SIG-M5 (cell line): ENCODE results near the gene RFC4.
"Not testable (repeated sequence)": the region's sequence is repeated elsewhere in the genome, so short reads cannot be mapped to it uniquely, and the experiment has no call there.

ENCODE experiments used
- DNase-seq: peaks from one replicate; lab custom pipeline; 2025; lab: John Stamatoyannopoulos, UW

RFC4 gene

GRCh38 chr3:186806089-186807055, at the start of gene RFC4:
RFC4 (minus strand) TSS chr3:186806482; CDS start chr3:186804713, 1,769 bp downstream.
- DNase-seq, result peak; percentile 34

DNA sequence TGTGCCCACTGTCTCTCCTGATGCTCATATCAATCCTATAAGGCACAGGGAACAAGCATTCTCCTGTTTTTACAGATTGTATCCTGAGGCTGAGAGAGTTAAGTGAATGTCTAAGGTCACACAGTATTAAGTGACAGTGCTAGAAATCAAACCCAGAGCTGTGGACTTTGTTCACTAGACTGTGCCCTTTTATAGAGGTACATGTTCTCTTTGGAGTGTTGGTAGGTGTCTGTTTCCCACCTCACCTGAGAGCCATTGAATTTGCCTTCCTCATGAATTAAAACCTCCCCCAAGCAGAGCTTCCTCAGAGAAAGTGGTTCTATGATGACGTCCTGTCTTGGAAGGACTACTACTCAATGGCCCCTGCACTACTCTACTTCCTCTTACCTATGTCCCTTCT, 48.7 kb upstream of the RFC4 start:
- no peak for DNase-seq

- no peak for DNase-seq
Observed at GRCh38 chr3:186854146-186854545, 47.9 kb upstream of the RFC4 start.

DNA sequence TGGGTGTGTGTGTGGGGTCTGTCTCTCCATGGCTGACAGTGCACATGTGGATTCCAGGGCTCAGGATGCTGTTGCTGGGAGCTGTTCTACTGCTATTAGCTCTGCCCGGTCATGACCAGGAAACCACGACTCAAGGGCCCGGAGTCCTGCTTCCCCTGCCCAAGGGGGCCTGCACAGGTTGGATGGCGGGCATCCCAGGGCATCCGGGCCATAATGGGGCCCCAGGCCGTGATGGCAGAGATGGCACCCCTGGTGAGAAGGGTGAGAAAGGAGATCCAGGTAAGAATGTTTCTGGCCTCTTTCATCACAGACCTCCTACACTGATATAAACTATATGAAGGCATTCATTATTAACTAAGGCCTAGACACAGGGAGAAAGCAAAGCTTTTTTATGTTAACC, 46.7 kb upstream of the RFC4 start:
- DNase-seq, result no peak

DNA sequence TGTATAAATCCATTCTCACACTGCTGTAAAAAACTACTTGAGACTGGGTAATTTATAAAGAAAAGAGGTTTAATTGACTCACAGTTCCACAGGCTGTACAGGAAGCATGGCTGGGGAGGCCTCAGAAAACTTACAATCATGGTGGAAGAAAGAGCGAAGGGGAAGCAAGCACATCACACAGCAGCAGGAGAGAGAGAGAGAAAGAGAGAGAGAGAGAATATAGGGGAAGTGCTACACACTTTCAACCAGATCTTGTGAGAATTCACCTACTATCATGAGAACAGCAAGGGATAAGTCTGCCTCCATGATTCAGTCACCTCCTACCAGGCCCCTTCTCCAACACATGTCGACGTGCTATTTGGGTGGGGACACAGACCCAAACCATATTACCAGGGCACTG, 45.6 kb upstream of the RFC4 start:
- not testable (repeated sequence) for DNase-seq

GRCh38 chr3:186849374-186849975, 43.2 kb upstream of the RFC4 start:
- DNase-seq, result no peak

DNA sequence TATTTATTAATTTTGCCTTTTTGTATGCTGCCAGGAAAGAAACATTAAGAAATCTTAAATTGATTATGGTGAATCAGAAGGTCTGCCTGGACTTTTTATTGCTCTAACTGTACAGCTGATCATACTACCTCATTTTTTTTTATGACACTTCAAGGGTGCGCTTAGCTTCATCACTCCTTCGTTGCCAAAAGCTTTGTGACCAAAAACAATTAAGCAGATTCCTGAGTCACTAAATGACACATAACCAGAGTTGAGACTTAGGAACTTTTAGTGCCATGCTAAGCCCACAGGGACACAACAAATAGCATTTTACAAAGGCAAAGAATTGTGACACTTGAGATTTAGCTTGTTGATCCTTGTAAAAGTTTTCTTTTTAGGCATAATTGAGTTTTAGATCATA, 41.2 kb upstream of the RFC4 start:
- DNase-seq, result no peak

DNA sequence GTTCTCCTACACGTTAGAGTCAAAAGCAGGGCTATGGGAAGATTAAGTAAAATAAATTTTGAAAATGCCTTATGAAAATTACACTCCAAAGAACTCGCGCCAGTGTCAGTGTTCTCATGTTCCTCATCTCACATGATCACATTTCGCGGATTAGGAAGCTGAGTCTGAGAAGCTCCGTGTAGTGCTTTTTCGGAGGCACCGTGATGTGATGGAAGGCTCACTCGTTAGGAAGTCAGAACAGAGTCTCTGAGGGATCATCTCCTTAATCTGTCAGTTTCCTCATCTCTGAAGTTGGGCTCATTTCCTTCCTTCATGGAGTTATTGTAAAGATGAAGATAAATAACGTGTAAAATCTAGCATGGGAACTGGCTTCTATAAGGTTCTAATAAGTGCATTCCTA, 39.5 kb upstream of the RFC4 start:
- DNase-seq, result no peak

GRCh38 chr3:186844908-186845307, 38.6 kb upstream of the RFC4 start:
- DNase-seq, result no peak

DNA sequence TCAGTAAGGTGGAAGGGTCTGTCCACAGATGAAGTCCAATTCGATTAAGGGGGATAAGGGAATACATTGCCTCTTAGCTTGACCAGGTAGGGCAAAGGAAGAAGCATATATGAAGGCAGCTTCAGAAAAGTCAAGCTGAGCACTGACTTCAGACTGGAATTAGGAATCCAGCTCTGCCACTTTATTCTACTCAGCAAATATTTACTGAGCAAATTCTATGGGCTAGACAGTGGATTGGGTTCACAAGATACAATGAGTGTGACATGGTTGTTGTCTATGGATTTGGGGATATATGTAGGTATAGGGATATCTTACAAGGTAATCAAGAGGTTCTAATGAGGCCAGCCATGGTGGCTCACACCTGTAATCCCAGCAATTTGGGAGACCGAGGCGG, 36.8 kb upstream of the RFC4 start:
- no peak for DNase-seq

DNA sequence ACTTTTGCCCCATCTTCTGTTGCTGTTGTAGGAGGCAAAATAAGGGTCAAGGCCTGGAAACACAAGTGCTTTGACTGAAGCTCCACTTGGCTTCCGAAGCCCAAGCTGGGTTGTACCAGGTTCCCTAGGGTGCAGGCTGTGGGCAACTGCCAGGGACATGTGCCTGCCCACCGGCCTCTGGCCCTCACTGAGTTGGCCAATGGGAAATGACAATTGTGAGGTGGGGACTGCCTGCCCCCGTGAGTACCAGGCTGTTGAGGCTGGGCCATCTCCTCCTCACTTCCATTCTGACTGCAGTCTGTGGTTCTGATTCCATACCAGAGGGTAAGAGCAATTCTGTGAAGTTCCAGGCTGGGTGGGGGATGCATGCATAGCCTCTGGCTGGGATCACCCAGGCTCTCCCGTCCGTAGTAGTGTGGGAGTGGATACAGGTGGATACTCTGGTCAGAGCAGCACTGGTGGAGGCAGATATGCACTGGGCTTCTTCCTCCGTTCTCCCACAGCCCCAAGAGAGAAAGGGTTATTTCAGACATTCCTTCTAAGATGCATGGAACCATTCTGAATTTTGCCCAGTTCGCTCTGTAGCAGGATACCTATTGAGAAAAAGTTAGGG, 36.2 kb upstream of the RFC4 start, which contains the start of gene ADIPOQ:
Gene ADIPOQ, plus strand, starts transcription at position 285 of the 613 bp plus-strand sequence. CDS start 10,349 bp downstream, outside the sequence.
- DNase-seq, result no peak

- DNase-seq, result no peak
Observed at GRCh38 chr3:186841620-186842019, 35.3 kb upstream of the RFC4 start.

GRCh38 chr3:186839874-186840641, 33.8 kb upstream of the RFC4 start:
- peak; percentile 65 for DNase-seq

DNA sequence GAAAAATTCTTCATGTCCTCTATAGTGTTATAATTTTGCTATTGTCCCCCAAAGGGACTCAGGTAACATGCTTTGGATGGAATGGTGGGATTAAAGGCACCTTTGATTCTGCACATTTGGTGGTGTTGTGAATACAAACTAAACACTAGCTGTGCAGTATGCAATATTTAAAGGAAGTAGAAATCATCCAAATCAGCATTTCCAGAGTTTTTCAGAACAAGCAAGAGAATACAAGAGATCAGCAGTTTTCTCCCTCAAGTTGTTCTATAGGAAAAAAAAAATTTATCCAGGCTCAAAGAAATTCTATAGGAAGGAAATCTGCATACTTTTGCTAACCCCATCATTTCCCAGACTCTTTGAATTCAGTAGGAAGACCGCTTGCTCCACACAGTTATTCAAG, 26.0 kb upstream of the RFC4 start:
- no peak for DNase-seq

DNA sequence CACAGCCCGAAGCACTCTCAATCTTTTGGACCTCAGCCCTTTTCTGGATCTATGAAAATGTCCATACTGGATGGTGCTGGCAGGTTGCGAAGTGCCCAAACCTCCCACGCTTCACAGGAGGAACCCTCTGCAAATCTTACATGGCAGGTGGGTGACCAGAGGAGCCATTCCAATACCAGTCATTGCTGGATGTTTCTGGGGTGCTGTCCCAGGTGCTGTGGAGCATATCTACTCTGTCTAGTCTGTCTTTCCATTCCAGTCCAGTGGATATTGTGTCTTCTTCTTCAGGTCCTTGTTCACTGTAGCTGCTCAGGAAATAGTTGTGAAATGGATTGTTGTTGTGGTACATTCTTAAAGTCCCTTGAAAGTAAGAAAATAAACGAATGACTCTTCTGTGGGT, 25.5 kb upstream of the RFC4 start:
- no peak for DNase-seq

- DNase-seq, result no peak
Observed at GRCh38 chr3:186828340-186828739, 22.1 kb upstream of the RFC4 start.

DNA sequence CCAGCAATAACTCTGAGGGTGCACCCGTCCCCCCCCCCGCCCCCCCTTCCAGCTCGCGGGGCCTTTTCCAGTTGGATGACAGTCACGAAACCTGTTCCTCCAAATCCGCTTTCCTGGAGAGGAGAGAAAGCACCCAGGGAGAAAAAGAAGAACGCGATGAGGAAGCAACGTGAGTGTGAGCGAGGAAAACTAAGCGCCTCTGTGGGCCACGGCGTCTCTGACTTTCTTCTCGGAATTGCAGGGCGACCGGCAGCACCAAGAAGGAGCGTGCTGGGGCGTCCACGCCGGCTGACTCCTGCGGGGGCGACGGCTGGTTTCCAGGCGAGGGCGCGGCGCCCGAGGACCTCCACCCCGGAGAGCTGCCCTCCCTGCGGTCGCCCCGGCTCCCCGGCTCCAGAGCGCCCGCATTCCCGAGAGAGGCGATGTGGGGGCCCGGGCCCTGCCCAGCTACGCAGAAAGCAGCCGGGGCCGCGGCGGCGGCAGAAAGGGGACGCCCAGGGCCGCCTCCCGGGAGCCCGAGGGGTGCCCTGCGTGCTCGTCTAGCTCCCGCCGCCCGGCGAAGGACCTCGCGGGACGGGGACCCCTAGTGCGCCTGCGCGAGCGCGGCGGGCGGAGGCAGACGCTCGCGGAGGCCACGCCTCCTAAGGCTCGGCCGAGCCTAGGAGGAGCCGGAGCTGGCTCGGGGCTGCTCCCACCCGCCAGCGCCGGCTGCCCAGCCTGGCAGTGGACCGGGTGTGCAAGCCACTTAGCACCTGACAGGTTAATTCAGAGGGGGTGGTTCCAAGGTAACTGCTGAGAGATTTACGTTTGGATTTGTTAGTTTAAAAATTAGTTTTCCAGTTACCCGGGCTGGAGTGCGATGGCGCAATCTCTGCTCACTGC, 20.9 kb upstream of the RFC4 start:
- no peak for DNase-seq

GRCh38 chr3:186826410-186826975, 20.2 kb upstream of the RFC4 start:
- no peak for DNase-seq

DNA sequence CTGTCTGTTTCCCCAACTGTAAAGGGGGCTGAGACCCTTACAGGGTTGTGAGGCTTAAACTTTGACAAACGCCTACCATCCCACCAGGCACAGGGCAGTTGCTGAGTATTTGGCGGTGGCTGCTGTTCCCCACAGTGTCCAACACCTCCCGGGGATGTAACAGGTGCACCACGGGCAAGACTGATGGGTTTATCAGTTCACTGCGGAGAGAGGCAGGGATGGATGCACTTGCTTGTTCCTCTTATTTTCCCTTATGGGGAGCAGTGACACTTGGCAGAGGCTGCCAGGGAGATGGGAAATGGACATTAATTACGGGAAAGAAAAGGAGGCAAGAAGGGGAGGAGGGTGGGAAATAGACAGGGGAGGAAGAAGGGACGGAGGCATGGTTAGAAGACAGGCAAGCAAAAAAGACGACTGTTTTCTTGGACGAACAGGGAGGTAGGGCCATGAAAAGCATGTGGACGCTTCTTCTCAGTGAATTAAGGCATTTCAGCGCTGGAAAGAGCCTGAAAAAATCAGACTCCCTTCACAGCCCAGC, 19.7 kb upstream of the RFC4 start:
- no peak for DNase-seq

GRCh38 chr3:186825294-186825821, 19.1 kb upstream of the RFC4 start:
- DNase-seq, result no peak
